GM19328 (cell line): ENCODE data around the gene CEACAM21.
"Not testable (repeated sequence)": the region's sequence is repeated elsewhere in the genome, so short reads cannot be mapped to it uniquely, and the experiment has no call there.

Source experiments
- ATAC-seq: cut with Tn5 transposase; IDR thresholded peaks from one replicate; pipeline ENCODE4 v1.9.1; 2021; ENCODE audit warnings: mild to moderate bottlenecking, moderate library complexity; ENCODE audit not compliant: unreplicated experiment

CEACAM21 gene

GRCh38 chr19:41548954-41549688 is 26.8 kb upstream of the CEACAM21 start:
- peak; percentile 48 for ATAC-seq

GRCh38 chr19:41549884-41550283 is 26.1 kb upstream of the CEACAM21 start:
- no peak for ATAC-seq

DNA sequence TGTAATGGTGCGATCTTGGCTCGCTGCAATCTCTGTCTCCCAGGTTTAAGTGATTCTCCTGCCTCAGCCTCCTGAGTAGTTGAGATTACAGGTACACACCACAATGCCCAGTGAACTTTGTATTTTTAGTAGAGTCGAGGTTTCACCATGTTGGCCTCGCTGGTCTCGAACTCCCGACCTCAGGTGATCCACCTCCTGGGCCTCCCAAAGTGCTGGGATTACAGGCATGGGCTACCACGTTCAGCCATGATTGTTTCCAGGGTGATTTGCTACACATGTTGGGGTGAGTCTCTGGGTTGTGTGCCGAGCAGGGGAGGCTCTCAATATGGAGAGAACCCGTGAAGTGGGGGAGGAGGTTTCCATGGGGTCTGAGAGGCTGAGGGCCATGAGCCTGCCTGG is 24.8 kb upstream of the CEACAM21 start:
- no peak for ATAC-seq

GRCh38 chr19:41551711-41552110 is 24.3 kb upstream of the CEACAM21 start:
- ATAC-seq = no peak

DNA sequence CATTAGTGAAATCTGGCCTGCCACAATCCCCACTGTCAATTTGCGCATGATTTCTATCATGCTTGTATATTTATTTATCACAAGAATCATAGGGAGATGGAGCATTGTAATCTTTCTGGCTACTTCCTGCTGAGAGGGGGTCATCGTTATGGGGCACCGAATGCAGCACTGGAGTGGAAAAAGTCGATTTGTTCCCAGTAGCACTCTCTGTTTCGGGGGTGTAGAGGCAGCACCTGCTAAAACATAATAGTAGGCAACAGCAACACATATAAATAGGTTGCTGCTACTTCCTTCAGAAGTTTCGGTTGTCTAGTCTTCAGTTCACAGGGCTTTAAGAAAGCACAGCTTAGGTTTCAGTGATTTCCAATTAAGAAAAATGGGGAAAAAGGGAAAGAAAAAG is 23.4 kb upstream of the CEACAM21 start:
- ATAC-seq = no peak

DNA sequence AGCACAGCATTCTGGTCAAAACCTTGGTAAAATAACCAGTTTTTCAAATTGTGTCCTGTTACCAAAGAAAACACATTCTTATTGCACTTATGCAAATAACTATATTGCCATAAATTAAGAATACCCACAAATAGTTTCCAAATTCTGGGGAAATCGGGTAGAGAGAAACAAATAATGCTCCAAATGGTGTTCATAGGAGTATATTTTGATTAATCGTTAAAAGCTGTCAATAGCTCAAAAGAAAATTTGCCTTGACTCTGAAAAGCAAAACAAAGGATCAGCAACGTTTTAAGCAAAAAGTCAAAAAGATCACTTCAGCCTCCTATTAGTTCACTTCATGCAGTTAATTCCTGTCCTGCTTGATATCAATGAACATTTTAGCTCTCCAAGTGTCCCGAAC is 22.2 kb upstream of the CEACAM21 start:
- no peak for ATAC-seq

- no peak for ATAC-seq
Observed at GRCh38 chr19:41554907-41555306, 21.1 kb upstream of the CEACAM21 start.

DNA sequence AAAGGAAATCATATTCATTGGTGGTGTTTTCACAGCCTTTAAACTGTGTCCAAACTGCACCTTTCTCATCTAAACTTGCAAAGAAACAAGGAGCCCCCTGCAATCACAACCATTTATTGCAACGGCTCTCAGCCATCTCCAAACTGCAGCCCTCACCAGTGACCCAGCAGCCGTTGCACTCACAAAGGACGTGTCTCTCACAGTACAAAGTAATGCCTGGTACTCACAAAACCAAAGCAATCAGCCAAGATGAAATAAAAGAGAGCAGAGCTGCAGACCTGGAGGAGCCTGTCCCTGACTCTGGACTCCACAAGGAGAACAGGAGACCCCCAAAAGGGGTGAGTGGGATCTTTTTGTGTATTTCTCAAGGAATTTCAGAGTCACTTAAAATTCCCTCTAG is 20.2 kb upstream of the CEACAM21 start:
- ATAC-seq = no peak

DNA sequence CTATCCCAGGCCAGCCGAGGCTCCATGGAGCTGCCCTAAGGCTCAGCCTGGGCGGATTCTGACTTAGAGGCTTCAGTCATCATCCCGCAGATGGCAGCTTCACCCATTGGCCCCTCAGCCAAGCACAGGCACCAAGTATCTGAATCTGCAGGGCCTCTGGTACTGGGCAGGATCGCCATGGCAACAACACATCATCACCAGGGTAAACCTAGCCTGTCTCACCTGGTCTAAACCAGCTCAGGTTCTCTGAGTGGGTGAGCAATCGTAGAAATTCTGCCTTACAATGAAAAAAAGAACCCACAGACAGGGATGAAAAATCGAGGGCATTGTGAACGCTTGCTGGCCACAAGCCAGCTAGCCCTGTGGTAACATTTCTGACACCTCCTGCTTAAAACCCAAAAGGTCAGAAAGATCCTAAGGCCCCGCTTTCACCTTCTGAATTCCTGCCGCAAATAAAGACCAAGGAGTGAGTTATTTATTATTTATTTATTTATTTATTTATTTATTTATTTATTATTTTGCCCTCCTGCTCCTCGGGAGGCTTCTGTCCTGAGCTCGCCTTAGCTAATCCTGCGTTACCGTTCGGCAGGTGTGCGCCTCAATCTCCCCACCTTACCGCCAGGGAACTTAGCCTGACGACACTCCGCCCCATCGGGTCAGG is 12.0 kb upstream of the CEACAM21 start:
- ATAC-seq = no peak

DNA sequence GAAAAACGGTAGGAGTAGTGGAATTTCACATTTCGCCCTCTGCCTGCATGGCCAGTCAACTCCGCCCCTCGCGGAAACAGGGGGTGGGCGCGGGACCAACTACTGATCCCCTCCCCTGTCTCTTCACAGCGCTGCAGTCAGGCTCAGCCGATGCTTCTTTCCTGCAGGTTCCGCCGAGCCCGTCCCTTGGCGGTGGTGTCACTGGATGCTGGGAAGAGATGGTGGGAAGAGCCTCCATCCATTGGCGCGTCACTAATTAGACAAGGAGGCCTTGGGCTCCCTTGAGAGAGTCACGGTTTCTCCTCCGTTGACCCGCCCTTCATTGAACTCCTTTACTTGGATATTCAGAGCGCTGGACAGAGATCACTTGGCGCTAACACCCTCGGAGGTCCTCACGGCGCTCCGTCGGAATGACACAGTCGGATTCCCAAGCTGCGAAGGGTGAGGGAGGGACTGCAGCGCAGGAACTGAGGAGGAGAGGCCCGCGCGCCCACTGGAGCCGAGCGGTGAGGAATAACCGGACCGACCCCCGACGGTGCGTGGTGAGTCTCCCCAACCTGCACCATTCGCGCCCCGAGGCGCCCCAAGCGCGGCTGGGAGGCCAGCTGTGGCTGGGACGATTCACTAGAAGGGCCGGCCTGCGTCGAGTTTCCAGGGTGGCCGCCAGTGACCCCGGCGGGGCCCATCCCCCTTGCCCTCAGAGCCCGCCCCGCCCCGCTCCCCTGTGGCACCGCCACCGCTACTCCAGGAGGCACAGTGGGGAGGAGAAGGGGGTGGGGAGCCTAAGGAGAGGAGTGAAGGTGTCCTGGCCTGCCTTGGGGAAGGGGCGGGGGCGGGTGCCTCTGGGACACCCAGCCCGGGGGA is 11.2 kb upstream of the CEACAM21 start:
- no peak for ATAC-seq

DNA sequence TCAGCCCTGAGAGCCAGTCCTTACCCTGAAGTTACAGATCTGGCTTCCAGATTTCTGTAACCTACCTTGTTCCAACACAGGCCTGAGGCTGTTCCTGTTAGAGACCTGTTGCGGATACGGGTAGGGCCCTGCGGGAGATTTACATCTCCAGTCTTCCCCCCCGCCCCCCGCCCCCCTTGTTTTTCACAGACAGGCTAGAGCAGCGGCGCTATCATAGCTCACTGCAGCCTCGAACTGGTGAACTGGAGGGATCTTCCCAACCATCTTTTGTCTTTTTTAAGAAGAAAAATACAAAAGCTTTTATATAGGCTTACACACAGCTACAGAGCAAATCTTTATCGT is 10.6 kb upstream of the CEACAM21 start:
- no peak for ATAC-seq

- no peak for ATAC-seq
Observed at GRCh38 chr19:41566001-41566400, 10.0 kb upstream of the CEACAM21 start.

- ATAC-seq = no peak
Observed at GRCh38 chr19:41569481-41570150, 6.3 kb upstream of the CEACAM21 start.

DNA sequence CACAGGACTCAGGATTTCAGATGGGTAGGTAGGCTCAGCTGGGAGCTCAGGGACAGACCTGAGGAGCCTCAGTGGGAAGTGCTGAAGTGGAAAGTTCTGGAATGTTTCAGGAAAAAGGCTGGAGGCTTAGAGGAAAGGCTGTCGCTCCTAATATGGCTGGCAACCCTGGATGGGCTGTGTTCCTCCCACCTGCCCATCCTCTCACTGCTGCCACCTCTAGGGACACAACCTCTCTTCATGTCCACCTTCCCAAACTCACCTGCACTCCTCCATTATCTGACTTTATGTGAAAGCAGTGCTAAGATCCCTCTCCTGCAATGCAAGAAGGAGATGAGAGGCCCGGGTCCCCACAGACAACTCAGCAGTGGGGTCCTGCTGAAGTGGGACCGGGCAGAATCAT is 5.8 kb upstream of the CEACAM21 start:
- no peak for ATAC-seq

DNA sequence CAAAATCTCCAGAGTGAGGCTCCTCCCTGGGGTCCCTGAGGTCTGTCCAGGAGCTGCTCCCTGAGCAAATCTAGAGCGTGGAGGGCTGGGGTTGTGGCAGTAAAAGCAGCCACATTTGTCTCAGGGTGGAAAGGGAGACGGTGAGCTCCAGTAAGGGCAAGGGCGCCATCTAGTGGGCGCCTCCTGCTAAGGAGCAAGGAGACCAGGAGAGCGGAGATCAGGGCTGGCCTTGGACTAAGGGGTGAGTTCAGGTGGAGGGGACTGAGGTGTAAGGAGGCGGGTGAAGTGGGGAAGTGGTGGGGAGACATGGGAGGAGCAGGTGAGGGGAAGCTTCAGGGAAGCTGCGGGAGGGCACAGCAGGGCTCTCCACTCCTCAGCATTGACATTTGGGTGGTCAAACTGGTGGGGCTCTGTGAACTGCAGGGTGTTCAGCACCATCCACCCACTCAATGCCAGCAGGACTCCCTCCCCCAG is 5.3 kb upstream of the CEACAM21 start:
- ATAC-seq = no peak

- ATAC-seq = no peak
Observed at GRCh38 chr19:41577144-41577830, 1.3 kb downstream of the CEACAM21 start.

GRCh38 chr19:41577833-41578232 is 1.9 kb downstream of the CEACAM21 start:
- no peak for ATAC-seq

DNA sequence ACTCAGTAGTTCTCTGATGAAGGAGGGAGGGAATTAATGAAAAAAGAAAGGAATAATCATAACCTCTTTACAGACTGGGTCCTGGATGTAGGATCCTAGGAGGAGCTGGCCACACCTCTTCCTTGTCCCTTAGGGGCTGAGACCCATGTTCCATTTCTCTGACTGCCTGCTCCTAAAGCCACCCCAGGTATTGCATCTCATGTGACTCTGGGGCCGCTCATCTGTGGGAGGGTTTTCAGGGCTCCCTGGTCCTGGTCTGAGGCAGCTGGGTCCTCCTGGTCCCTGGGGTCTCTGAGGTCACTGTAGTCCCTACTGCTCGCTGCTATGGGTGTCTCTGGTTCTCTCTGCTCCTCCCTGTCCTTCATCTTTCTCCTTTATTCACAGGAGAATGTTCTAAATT is 2.9 kb downstream of the CEACAM21 start:
- no peak for ATAC-seq

DNA sequence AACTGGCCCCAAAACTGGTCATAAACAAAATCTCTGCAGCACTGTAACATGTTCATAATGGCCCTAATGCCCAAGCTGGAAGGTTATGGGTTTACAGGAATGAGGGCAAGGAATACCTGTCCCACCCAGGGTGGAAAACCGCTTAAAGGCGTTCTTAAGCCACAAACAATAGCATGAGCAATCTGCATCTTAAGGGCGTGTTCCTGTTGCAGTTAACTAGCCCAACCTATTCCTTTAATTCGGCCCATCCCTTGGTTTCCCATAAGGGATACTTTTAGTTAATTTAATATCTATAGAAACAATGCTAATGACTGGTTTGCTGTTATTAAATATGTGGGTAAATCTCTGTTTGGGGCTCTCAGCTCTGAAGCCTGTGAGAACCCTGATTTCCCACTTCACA is 5.1 kb downstream of the CEACAM21 start:
- not testable (repeated sequence) for ATAC-seq

GRCh38 chr19:41582577-41583182 is 6.7 kb downstream of the CEACAM21 start:
- ATAC-seq = not testable (repeated sequence)
